Fibroblast of pulmonary artery (primary cell): Measurements from ENCODE around the gene EPHB3.
A peak's percentile ranks its signal among the peaks of the same experiment; 100 is the strongest.

Experiments
- DNase-seq: peaks from one replicate; pipeline ENCODE4 v3.0.0-alpha.2; 2010; ENCODE audit warnings: low read depth
- H3K4me3 ChIP-seq: replicated peaks from 2 replicates; pipeline ENCODE4 v1.5.1; 2011; ENCODE audit warnings: low read depth, mild to moderate bottlenecking, control low read depth, low read length, moderate library complexity
- TF ChIP-seq, protein P1 (sequence below): IDR thresholded peaks from 2 replicates; pipeline ENCODE4 v1.5.1; 2011; ENCODE audit warnings: mild to moderate bottlenecking, control low read depth, low read length, inconsistent platforms; ENCODE audit errors: missing control alignments

Gene EPHB3

DNA sequence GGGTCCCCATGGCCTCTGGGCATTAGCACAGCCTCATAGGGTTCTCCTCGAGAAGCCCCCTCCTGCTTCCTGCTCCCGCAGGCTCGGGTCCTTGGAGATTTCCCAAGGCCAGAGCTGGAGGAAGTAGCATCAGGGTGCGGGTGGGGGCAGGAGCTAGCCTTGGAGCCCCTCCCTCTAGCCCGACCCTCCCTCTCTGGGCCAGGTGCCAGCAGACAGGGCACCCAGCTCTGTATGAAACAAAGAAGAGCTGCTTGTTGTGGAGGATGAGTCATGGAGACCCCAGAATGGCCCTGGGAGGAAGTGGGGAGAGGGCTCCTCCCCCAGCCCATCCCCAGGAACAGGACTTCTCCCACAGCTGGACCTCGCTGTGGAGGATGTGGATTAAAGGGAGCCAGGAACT lies 29.2 kb downstream of the EPHB3 start:
- TF ChIP-seq, protein P1, sequence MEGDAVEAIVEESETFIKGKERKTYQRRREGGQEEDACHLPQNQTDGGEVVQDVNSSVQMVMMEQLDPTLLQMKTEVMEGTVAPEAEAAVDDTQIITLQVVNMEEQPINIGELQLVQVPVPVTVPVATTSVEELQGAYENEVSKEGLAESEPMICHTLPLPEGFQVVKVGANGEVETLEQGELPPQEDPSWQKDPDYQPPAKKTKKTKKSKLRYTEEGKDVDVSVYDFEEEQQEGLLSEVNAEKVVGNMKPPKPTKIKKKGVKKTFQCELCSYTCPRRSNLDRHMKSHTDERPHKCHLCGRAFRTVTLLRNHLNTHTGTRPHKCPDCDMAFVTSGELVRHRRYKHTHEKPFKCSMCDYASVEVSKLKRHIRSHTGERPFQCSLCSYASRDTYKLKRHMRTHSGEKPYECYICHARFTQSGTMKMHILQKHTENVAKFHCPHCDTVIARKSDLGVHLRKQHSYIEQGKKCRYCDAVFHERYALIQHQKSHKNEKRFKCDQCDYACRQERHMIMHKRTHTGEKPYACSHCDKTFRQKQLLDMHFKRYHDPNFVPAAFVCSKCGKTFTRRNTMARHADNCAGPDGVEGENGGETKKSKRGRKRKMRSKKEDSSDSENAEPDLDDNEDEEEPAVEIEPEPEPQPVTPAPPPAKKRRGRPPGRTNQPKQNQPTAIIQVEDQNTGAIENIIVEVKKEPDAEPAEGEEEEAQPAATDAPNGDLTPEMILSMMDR, result no peak

DNA sequence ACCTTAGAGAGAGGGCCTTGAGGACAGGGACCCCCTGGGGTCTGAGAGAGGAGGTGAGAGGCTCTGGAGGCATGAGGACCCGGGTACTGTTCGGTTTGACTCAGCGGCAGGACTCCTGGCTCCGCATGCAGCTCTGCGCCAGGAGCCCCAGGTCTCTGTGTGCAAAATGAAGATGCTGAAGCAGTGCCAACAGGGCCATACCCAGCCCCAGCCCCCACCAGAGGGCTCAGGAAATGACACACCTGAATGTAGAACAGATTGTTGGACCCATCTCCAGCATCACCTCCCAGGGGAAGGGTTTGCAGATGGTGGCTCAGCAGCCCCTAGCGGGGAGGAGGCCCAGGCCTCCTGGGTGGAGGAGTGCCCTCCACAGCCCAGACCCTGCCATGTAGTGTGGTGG lies 30.2 kb downstream of the EPHB3 start:
- no peak for DNase-seq

More for the DNA sequence above, 29.2 kb downstream of the EPHB3 start:
- H3K4me3 ChIP-seq, result no peak overlapping the region
- DNase-seq, result peak; percentile 30

DNA sequence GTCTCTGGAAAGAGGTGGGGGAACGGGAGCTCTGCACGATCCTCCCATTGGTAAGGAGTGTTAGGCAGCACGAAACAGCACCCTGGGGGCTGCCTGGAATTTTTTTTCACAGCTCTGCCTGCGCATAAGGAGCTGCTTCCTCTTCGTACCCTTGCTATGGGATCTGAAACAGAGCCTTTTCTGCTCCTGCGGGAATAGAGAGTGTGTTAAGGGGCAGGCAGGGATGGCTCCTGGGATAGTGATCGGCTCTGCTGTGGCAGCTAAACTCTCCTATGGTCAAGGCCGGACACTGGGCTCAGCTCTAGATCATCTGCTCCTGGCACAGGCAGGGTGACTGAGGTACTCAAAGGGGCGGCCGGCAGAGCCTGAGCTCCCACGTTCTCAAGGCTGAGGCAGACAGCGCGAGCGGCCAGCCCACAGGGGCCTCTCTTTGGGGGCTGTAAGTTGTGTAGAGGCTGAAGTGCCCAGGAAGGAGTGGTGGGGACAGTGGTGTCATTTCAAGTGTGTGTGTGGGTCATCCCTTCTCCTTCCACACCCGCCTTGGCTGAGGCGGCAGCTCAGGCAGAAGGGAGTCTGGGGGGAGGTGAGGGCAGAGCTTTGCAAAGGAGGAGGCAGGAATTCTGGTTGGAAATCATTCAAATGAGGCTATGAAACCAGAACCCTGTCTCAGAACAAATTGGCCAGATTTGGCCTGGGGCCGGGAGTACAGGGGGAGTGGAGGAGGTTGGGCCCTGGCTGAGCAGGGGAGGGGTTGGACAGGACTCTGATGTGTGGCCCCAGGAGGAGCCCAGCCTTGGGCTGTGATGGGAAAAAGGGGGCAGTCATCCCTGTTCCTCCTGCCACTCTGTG lies 31.0 kb downstream of the EPHB3 start:
- DNase-seq, result peak; percentile 25
- TF ChIP-seq, protein P1, result no peak
- no peak overlapping the region for H3K4me3 ChIP-seq

More for the DNA sequence above, 30.2 kb downstream of the EPHB3 start:
- TF ChIP-seq, protein P1, result no peak
- H3K4me3 ChIP-seq, result no peak overlapping the region

DNA sequence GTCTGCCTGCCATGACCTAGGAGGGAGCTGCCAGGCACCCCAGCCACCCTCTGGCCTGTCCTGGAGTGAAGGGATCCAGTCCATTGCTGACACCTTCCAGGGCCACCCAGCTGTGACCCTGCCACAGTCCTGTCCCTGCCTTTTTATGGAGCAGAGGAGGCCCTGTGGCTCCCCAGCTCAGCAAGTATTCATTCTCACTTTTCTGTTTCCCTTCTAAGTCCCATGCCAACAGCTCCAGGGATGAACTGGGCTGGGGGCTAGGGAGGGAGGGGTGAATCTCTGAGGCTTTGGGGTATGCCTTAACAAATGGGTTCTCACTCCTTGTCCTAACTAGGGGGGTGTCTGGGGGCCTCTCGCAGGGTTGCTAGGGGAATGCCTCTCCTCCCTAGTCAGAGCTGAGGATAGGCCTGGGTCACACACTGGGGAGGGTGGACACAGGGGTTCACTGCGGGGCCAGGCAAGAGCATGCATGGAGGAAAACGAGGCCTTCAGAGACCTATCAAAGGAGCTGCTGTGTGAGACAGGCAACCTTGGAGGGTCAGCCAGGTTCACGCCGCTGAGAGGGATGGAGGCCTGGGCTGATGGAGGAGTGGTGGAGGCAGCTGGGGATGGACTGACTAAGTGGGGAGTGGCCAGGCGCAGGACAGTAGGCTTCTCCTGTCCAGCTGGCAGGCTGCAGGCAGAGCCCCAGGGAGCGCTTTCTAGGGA lies 31.8 kb downstream of the EPHB3 start:
- TF ChIP-seq, protein P1, result no peak
- DNase-seq, result no peak
- H3K4me3 ChIP-seq, result no peak overlapping the region

DNA sequence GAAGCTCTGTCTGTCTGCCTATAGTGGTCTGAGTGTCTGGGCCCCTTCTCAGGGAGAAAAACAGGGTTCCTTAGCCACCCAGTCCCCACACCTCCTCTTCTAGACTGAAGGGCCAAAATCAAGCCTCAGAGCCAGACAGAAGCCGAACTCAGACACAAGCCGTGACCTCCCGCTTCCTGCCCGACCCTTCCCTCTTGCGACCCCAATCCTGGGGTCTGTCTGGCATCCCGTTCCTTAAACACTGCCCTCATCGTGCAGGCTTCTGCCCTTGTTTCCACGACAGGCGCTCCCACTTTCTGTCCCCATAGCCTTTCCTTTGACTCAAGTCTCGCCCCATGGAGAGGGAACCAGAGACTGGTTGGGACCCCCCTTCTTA lies 32.3 kb downstream of the EPHB3 start:
- H3K4me3 ChIP-seq, result no peak overlapping the region
- TF ChIP-seq, protein P1, result no peak
- DNase-seq, result no peak

DNA sequence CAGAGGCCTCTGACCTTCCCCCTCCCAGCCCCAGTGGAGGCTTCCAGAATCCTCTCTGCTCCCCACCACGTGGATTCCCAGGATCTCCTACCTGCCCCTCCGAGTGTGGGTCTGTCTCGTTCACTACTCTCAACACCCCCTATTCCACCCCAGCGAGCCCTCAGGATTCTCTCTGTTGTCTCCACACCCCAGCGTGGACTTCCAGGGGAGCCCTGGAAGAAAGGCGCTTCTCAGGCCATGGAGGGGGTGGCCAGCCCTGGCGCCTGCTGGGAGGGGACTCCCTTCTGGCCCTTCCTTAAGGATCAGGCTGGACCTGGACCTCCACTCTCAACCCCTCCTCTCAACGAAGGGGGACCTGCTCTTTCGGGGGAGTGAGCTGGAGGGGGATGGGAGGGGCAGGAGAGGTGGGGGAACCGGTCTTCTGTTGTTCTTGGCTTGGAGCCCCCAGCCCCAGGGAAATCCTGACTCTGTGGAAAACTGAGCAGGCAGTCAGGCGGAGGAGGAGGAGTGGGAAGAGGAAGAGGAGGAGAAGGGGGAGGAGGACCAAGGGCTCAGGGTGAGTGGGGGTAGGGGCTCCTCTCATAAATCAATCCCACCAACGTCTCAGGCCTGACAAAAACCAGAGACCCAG lies 32.9 kb downstream of the EPHB3 start:
- TF ChIP-seq, protein P1, result no peak
- H3K4me3 ChIP-seq, result no peak overlapping the region
- no peak for DNase-seq
